Hepatocyte (in vitro differentiated cells): ENCODE results near the gene PLD1. TPM values are rescaled to one million over a fixed set of nuclear protein-coding genes. Genes with fewer than 3 reads are reported as not detected.

Source experiments
- DNase-seq: peaks from one replicate; pipeline ENCODE4 v3.0.0-alpha.2; 2016; ENCODE audit warnings: low spot score
- H2AFZ ChIP-seq: fragments of 200-600 bp; sonication (generic); 2 replicates; pipeline ENCODE4 v1.6.0; 2016; ENCODE audit warnings: antibody characterized with exemption, mild to moderate bottlenecking
- H3K27ac ChIP-seq: fragments of 200-600 bp; sonication (generic); 2 replicates; pipeline ENCODE4 v1.5.1; 2016; ENCODE audit warnings: mild to moderate bottlenecking
- H3K27me3 ChIP-seq: fragments of 200-600 bp; sonication (generic); 2 replicates; pipeline ENCODE4 v1.6.1; 2016
- H3K36me3 ChIP-seq: fragments of 200-600 bp; sonication (generic); replicated peaks from 2 replicates; pipeline ENCODE4 v1.5.1; 2016; ENCODE audit warnings: low read depth; ENCODE audit not compliant: insufficient read depth
- H3K4me1 ChIP-seq: fragments of 200-600 bp; sonication (generic); 2 replicates; pipeline ENCODE4 v1.5.1; 2016; ENCODE audit warnings: mild to moderate bottlenecking, moderate library complexity; ENCODE audit not compliant: insufficient read depth
- H3K4me2 ChIP-seq: fragments of 200-600 bp; sonication (generic); 2 replicates; pipeline ENCODE4 v1.6.0; 2016
- H3K4me3 ChIP-seq: fragments of 200-600 bp; sonication (generic); 2 replicates; pipeline ENCODE4 v1.5.1; 2016; ENCODE audit warnings: mild to moderate bottlenecking
- H3K79me2 ChIP-seq: fragments of 200-600 bp; sonication (generic); 2 replicates; pipeline ENCODE4 v1.6.0; 2017; ENCODE audit warnings: mild to moderate bottlenecking
- H3K9me2 ChIP-seq: fragments of 200-600 bp; sonication (generic); replicated peaks from 2 replicates; pipeline ENCODE4 v1.6.0; 2017; ENCODE audit warnings: mild to moderate bottlenecking; ENCODE audit not compliant: insufficient read depth
- H3K9me3 ChIP-seq: fragments of 200-600 bp; sonication (generic); 2 replicates; pipeline ENCODE4 v1.5.1; 2016; ENCODE audit warnings: low read depth, mild to moderate bottlenecking
- H4K20me1 ChIP-seq: fragments of 200-600 bp; sonication (generic); 2 replicates; pipeline ENCODE4 v1.6.0; 2016; ENCODE audit warnings: mild to moderate bottlenecking; ENCODE audit not compliant: insufficient read depth, poor library complexity, severe bottlenecking
- CTCF ChIP-seq: fragments of 200-600 bp; sonication (generic); IDR thresholded peaks from 2 replicates; pipeline ENCODE4 v1.5.1; 2016; ENCODE audit warnings: antibody characterized with exemption, mild to moderate bottlenecking; ENCODE audit not compliant: poor library complexity
- EZH2 ChIP-seq: fragments of 200-600 bp; sonication (generic); IDR thresholded peaks from 2 replicates; pipeline ENCODE4 v1.6.1; 2016; ENCODE audit warnings: antibody characterized with exemption, mild to moderate bottlenecking, borderline replicate concordance
- EZH2phosphoT487 ChIP-seq: fragments of 200-600 bp; sonication (generic); IDR thresholded peaks from one replicate; pipeline ENCODE4 v1.6.1; 2018; ENCODE audit warnings: antibody characterized with exemption, mild to moderate bottlenecking, low read depth, moderate library complexity; ENCODE audit not compliant: unreplicated experiment, severe bottlenecking
- WGBS: methylation state at CpG from one replicate; pipeline ENCODE4 v1.1.6; 2016; ENCODE audit warnings: low lambda C conversion rate; ENCODE audit errors: missing lambda C conversion rate; 5-methylcytosine and 5-hydroxymethylcytosine counted together
- polyA plus RNA-seq: library from polyadenylated mRNA; unstranded; fragments of >200 nt; fragmentation: Nextera tagmentation; extraction: Ambion mirVana; gene quantifications from 2 replicates; pipeline ENCODE4 v1.2.1, GENCODE V29; 2016
- total RNA-seq: library from RNA; depleted of rRNA; stranded (reverse); fragments of >200 nt; gene quantifications from 2 replicates; pipeline ENCODE4 v1.2.3, GENCODE V29; 2014

PLD1 gene
- total and polyA plus RNA-seq, 2 experiments from 2014 or later: 29.4 to 71.1 TPM

- Histone ChIP-seq H2AFZ (no peak overlapping the region), H3K4me1 (peaks cover 5% of the 10 kb centered on the region), H3K4me3 (no peak overlapping the region), H3K9me3 (no peaks in the 10 kb centered on the region), H3K27ac (no peak overlapping the region), H3K4me2 (no peak overlapping the region), H4K20me1 (no peaks in the 10 kb centered on the region), H3K36me3 (no peaks in the 10 kb centered on the region), H3K79me2 (no peaks in the 10 kb centered on the region), H3K27me3 (no peaks in the 10 kb centered on the region), H3K9me2 (no peaks in the 10 kb centered on the region)
- no peak for DNase-seq
- WGBS: 98% methylated on average over 5 of the region's 5 CpGs
- TF ChIP-seq CTCF (no peak), EZH2phosphoT487 (no peak)
These were observed 248.5 kb downstream of the PLD1 start for GRCh38 chr3:171561596-171562323.

GRCh38 chr3:171559586-171559985 is 250.7 kb downstream of the PLD1 start:
- H3K9me3 ChIP-seq: no peaks in the 10 kb centered on the region
- no peak overlapping the region for H2AFZ ChIP-seq
- no peaks in the 10 kb centered on the region for H3K9me2 ChIP-seq
- H3K36me3 ChIP-seq: no peaks in the 10 kb centered on the region
- H3K4me2 ChIP-seq: no peak overlapping the region
- no peaks in the 10 kb centered on the region for H3K4me1 ChIP-seq
- no peak for TF ChIP-seq EZH2phosphoT487
- TF ChIP-seq EZH2: no peak
- TF ChIP-seq CTCF: no peak
- no peaks in the 10 kb centered on the region for H4K20me1 ChIP-seq
- H3K4me3 ChIP-seq: no peak overlapping the region
- WGBS: 71% methylated on average over 7 of the region's 7 CpGs
- H3K79me2 ChIP-seq: no peaks in the 10 kb centered on the region
- H3K27me3 ChIP-seq: no peaks in the 10 kb centered on the region
- no peak for DNase-seq
- no peak overlapping the region for H3K27ac ChIP-seq

- Histone ChIP-seq H4K20me1 (no peaks in the 10 kb centered on the region), H3K79me2 (no peaks in the 10 kb centered on the region), H3K4me3 (no peak overlapping the region), H3K27me3 (no peaks in the 10 kb centered on the region), H3K9me3 (no peaks in the 10 kb centered on the region), H3K4me1 (no peaks in the 10 kb centered on the region), H3K36me3 (no peaks in the 10 kb centered on the region), H3K27ac (no peak overlapping the region), H3K4me2 (no peak overlapping the region), H2AFZ (no peak overlapping the region), H3K9me2 (no peaks in the 10 kb centered on the region)
- TF ChIP-seq EZH2: no peak
- TF ChIP-seq CTCF: no peak
- TF ChIP-seq EZH2phosphoT487: no peak
- WGBS: 78% methylated on average over 3 of the region's 3 CpGs
- no peak for DNase-seq
These were observed 252.0 kb downstream of the PLD1 start for GRCh38 chr3:171558188-171558696.

GRCh38 chr3:171557173-171557572 is 253.1 kb downstream of the PLD1 start:
- TF ChIP-seq CTCF (no peak), EZH2 (no peak), EZH2phosphoT487 (no peak)
- Histone ChIP-seq H3K4me1 (no peaks in the 10 kb centered on the region), H3K9me3 (no peaks in the 10 kb centered on the region), H3K79me2 (no peaks in the 10 kb centered on the region), H2AFZ (no peak overlapping the region), H3K9me2 (no peaks in the 10 kb centered on the region), H4K20me1 (no peaks in the 10 kb centered on the region), H3K36me3 (no peaks in the 10 kb centered on the region), H3K4me2 (no peak overlapping the region), H3K4me3 (no peak overlapping the region), H3K27me3 (no peaks in the 10 kb centered on the region), H3K27ac (no peak overlapping the region)
- no peak for DNase-seq
